IPS-20b (cell line): ENCODE measurements around the gene HYDIN.

Source experiments
- H3K27ac ChIP-seq: one replicate; pipeline ENCODE4 v1.5.1; 2013; ENCODE audit warnings: low read length
- H3K27me3 ChIP-seq: 2 replicates; pipeline ENCODE4 v1.6.1; 2013; ENCODE audit warnings: mild to moderate bottlenecking, low read length, inconsistent platforms; ENCODE audit not compliant: insufficient read depth
- H3K36me3 ChIP-seq: 2 replicates; pipeline ENCODE4 v1.6.1; 2013; ENCODE audit warnings: low read depth, mild to moderate bottlenecking, inconsistent platforms, low read length, moderate library complexity; ENCODE audit not compliant: insufficient read depth
- H3K4me1 ChIP-seq: 2 replicates; pipeline ENCODE4 v1.6.1; 2013; ENCODE audit warnings: mild to moderate bottlenecking, control low read depth, inconsistent platforms, low read length, moderate library complexity; ENCODE audit not compliant: insufficient read depth
- H3K4me3 ChIP-seq: 2 replicates; pipeline ENCODE4 v1.5.1; 2013; ENCODE audit warnings: mild to moderate bottlenecking, low read length, inconsistent platforms
- H3K9ac ChIP-seq: 2 replicates; pipeline ENCODE4 v1.6.1; 2013; ENCODE audit warnings: low read depth, mild to moderate bottlenecking, inconsistent platforms, low read length, moderate library complexity
- H3K9me3 ChIP-seq: 2 replicates; pipeline ENCODE4 v1.6.1; 2013; ENCODE audit warnings: mild to moderate bottlenecking, low read depth, low read length, inconsistent platforms; ENCODE audit not compliant: insufficient read depth

HYDIN gene

DNA sequence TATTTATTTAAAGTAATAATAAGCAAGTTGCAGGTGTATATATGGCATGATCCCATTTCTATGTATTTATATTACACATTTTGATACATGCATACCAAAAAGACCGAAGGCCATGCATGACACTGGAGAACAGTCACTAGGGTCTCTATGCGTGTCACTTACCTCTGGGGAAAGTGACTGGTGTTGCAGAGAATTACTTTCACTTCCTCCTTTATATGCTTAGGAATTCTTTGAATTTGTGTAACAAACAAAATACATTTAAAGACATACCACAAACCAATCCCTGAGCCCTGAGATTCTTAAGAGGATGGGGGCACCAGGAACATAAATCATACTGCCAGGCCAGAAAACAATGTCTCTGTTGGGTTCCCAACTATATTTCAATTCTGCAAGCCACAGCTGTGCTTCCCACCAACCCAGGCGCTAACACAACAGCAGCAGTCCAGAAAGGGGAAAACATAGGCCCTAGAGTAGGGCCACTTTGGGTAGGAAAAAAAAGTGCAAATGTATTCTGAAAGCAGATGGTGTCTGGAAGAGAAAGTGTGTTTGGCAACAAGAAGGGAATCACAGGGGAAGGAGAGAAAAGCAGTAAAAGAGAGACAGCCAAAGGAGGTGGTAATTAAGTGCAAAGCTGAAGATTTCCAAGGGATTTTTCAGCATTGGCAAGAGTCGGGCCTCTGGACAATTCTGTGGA lies 24.5 kb upstream of the HYDIN start:
- Histone ChIP-seq H3K9ac (no peak overlapping the region), H3K27me3 (no peaks in the 10 kb centered on the region), H3K4me1 (peaks cover 12% of the 10 kb centered on the region), H3K27ac (no peak overlapping the region), H3K36me3 (no peaks in the 10 kb centered on the region), H3K4me3 (no peak overlapping the region), H3K9me3 (no peaks in the 10 kb centered on the region)

DNA sequence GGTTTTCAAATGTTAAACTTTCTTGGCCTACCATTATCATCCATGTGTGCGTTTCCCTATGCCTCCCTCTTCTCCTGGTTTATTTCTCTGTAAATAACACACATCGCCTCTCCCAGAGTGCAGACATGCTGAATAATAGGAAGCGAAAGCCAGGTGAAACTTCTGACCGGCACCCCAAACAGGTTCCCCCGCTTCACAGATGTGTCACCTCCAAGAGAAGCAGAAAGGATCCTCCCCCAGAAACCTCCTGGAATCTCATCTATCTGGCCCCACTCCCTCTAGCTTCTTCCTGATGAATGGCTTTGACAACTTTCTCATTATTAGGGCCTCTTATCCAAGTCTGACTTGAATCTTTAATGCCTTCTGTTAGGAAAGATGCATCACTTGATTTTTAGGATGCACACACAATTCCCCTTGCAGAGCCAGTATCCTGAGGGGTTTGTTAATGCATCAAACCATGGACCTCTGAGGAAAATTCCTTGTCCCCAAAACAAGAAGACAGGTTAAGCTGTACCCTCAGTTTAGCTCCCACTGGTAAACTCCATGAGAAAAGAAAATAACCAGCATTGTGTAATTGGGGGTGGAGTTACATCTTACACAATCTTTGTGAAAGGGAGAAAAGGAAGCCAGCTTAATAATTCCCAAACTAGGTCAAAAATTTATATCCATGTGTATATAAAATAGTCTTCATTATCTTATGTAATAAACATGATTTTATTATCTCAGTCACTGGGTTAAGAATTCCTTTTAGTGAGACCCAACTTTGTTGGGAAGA lies 20.1 kb upstream of the HYDIN start:
- Histone ChIP-seq H3K9me3 (no peaks in the 10 kb centered on the region), H3K4me3 (no peak overlapping the region), H3K36me3 (no peaks in the 10 kb centered on the region), H3K4me1 (peaks cover 12% of the 10 kb centered on the region), H3K27ac (no peak overlapping the region), H3K9ac (no peak overlapping the region), H3K27me3 (no peaks in the 10 kb centered on the region)

DNA sequence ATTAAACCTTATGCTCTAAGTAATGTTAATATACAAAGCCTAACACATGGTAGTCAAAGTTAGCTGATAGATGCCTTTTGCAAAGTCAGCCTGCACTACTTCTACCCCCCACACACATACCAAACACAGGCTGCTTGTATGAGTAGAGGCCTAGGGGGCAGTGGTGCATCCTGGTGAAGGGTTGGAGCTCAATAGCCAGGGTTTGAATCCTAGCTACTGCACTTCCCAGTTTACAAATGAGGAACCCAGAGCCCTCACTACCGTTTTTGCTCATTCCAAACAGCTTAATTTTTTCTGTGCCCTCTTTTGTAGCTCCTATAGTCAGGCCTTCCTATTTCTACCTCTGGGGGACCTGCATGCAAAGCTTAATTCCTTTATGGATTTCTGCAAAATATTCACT lies 18.9 kb upstream of the HYDIN start:
- no peaks in the 10 kb centered on the region for H3K36me3 ChIP-seq
- no peak overlapping the region for H3K4me3 ChIP-seq
- no peak overlapping the region for H3K27ac ChIP-seq
- no peaks in the 10 kb centered on the region for H3K9me3 ChIP-seq
- H3K9ac ChIP-seq: no peak overlapping the region
- H3K4me1 ChIP-seq: peaks cover 7% of the 10 kb centered on the region
- H3K27me3 ChIP-seq: no peaks in the 10 kb centered on the region

DNA sequence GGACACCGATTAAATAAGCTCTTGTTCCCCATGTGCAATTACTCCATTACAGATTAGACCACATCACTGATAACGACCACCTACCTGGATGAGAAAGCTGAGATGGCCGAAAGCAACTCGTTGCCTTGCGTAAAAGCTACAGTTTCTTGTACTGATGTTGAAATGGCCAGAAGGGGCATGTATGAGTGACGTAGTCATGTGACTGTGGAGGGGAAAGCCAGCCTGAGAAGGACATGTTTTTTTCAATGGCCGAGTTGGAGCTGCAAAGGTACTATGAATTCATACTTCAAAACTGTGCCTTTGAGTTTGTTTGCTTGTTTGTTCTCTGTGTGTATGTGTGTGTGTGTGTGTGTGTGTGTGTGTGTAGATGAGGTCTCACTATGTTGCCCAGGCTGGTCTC lies 17.0 kb upstream of the HYDIN start:
- Histone ChIP-seq H3K36me3 (no peaks in the 10 kb centered on the region), H3K9ac (no peak overlapping the region), H3K4me3 (no peak overlapping the region), H3K27ac (no peak overlapping the region), H3K9me3 (no peaks in the 10 kb centered on the region), H3K27me3 (no peaks in the 10 kb centered on the region), H3K4me1 (peaks cover 7% of the 10 kb centered on the region)

DNA sequence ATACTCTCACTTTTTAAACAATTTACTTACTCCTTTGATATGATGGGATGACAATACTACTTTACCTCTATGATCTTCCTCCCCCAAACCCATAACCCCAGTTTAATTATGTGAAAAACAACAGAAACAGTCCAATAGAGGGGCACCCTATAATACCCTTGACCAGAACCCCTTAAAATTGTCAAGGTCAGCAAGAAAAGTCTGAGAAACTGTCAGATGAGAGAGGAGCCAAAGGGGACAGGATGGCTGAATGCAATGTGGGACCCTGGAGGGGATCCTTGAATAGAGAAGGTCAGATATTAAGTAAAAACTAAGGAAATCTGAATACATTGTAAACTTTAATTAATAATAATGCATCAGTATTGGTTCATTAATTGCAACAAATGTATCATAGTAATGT lies 15.8 kb upstream of the HYDIN start:
- no peaks in the 10 kb centered on the region for H3K36me3 ChIP-seq
- H3K4me1 ChIP-seq: peaks cover 7% of the 10 kb centered on the region
- H3K4me3 ChIP-seq: no peak overlapping the region
- no peaks in the 10 kb centered on the region for H3K27me3 ChIP-seq
- H3K9me3 ChIP-seq: no peaks in the 10 kb centered on the region
- H3K9ac ChIP-seq: no peak overlapping the region
- H3K27ac ChIP-seq: no peak overlapping the region

DNA sequence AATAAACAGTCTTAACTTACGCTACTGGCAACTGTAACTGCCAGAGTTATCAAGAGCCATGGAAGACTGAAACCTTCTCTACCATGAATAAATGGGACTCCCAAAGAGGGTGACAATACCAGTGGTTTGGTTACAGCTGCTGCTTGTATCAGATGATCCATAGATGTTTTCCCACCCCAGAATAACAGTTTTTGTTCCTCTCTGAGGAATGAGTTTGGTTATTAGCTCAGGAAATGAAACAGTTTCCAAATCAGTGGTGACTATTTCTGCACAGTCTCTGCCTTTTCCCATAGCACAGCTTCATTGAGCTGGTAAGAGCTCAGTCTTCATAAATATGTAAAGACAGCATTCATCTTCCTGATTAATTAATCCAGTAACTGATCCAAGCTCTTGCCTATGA lies 14.0 kb upstream of the HYDIN start:
- Histone ChIP-seq H3K9ac (no peak overlapping the region), H3K27me3 (no peaks in the 10 kb centered on the region), H3K9me3 (no peaks in the 10 kb centered on the region), H3K4me1 (no peaks in the 10 kb centered on the region), H3K27ac (no peak overlapping the region), H3K36me3 (no peaks in the 10 kb centered on the region), H3K4me3 (no peak overlapping the region)

DNA sequence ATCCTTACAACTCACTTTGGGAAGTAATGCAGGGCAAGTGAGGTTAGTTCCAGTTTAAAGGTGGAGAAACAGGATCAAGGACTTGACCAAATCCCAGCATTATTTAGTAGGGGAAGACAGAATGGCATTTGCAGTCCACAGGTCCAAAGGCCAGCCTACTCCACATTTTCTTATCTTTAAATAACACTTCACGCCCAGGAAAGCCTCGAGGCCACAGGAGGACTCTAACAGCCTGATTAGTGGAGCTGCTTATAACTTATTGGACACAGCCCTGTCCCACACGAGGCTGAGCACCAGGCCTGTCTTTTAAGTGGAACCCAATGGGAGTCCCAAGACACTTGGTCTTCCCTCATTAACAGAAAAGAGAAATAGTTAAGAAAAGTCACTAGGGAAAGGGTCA lies 12.1 kb upstream of the HYDIN start:
- H3K4me1 ChIP-seq: no peaks in the 10 kb centered on the region
- no peaks in the 10 kb centered on the region for H3K9me3 ChIP-seq
- no peak overlapping the region for H3K4me3 ChIP-seq
- no peaks in the 10 kb centered on the region for H3K36me3 ChIP-seq
- H3K27ac ChIP-seq: no peak overlapping the region
- no peak overlapping the region for H3K9ac ChIP-seq
- no peaks in the 10 kb centered on the region for H3K27me3 ChIP-seq

DNA sequence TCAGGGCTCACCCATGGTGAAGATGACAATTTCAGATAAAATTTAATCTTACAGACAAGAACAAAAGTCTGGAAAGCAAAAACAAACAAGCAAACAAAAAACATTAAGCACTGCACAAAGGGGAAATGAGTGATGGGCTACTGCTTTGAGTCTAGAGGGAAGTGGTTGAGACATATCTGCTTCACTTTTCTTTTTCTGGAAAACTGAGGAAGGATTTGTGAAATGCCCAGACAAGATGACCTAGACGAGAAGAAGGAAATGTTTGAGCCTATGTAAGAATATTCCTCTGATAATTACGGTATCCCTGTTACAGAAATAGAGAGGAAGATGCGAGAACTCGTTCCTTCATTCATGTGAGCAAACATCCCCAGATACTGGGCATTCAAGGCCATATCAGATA lies 11.5 kb upstream of the HYDIN start:
- H3K27ac ChIP-seq: no peak overlapping the region
- H3K27me3 ChIP-seq: no peaks in the 10 kb centered on the region
- no peaks in the 10 kb centered on the region for H3K36me3 ChIP-seq
- no peak overlapping the region for H3K9ac ChIP-seq
- no peaks in the 10 kb centered on the region for H3K4me1 ChIP-seq
- H3K9me3 ChIP-seq: no peaks in the 10 kb centered on the region
- H3K4me3 ChIP-seq: no peak overlapping the region

DNA sequence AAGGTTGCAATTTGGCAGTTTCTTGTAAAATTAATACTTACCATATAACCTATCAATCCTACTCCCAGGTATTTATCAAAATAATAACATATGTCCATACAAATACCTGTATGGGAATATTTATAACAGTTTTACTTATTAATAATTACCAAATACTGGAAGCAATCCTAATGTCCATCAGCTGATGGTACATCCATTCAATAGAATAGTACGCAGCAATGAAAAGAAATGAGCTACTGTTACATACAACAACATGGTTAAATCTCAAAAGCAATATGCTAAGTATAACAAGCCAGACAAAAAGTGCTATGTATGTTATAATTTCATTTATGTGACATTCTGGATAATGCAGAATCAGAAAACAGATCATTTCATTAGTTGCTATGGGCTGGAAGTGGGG lies 1.2 kb downstream of the HYDIN start:
- Histone ChIP-seq H3K9ac (no peak overlapping the region), H3K27ac (no peak overlapping the region), H3K4me1 (no peaks in the 10 kb centered on the region), H3K9me3 (peaks cover 21% of the 10 kb centered on the region), H3K27me3 (no peaks in the 10 kb centered on the region), H3K4me3 (no peak overlapping the region), H3K36me3 (no peaks in the 10 kb centered on the region)

DNA sequence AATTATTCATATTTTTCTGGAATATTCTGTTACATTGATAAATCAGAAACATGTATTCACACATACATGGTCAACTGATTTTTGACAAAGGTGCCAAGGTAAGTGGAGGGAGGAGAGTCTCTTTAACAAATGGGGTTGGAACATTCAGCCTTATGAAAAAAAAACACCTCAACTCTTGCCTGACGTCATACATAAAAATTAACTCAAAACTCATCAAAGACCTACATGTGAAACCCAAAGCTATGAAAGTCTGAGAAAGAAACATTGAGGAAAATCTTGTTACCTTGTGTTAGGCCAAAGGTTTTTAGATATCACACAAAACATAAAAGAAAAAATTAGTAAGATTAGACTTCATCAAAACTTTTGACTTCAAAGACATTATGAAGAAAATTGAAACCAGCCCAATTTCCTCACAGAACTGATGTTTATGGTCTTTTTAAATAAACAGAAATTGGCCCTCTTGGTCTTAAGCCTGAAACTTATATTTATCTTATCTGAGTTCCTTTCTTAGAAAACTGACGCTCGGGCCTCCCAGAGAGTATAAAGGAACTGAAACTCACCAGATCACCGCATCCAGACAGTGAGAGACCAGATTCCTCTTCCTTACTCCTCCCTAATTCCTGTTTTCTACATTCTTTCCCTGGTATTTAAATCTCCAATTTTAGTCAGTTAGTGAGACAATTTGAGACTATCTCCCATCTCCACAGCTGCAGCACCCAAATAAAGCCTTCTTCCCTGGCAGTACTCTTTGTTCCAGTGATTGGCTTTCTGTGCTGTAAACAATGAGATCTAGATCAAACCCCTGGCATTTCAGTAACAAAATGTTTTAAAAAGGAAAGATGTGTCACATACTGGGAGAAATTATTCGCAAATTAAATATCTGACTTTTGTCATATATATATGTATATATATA lies 4.0 kb downstream of the HYDIN start:
- Histone ChIP-seq H3K9ac (no peak overlapping the region), H3K4me3 (no peak overlapping the region), H3K27me3 (no peaks in the 10 kb centered on the region), H3K27ac (no peak overlapping the region), H3K36me3 (no peaks in the 10 kb centered on the region), H3K9me3 (peaks cover 21% of the 10 kb centered on the region), H3K4me1 (no peaks in the 10 kb centered on the region)

DNA sequence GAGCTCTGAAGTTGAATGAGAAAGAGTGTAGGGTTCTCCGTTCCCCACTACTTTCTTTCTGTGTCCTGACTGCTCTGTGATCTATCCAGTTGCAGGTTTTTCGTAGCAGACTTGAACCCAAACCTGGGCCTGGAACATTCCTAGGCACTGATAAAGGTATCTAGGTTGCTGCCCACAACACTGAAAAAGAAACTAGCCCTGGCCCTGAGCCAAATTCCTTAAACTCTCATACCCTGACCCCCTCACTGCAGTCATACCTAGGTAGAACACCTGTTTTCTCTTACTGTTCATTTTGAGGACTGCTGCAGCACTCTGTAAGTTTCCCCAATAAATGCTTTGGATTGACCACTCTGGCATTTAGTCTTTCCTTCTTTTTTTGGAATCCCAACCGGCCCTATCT lies 5.4 kb downstream of the HYDIN start:
- H3K27ac ChIP-seq: no peak overlapping the region
- no peaks in the 10 kb centered on the region for H3K27me3 ChIP-seq
- no peak overlapping the region for H3K4me3 ChIP-seq
- no peak overlapping the region for H3K9ac ChIP-seq
- no peaks in the 10 kb centered on the region for H3K36me3 ChIP-seq
- H3K9me3 ChIP-seq: peaks cover 21% of the 10 kb centered on the region
- no peaks in the 10 kb centered on the region for H3K4me1 ChIP-seq
